ENCODE data around the gene ADAMTS14. TPM values are rescaled to one million over a fixed set of nuclear protein-coding genes. Genes with fewer than 3 reads are reported as not detected.

The ADAMTS14 gene
- total and polyA plus RNA-seq, 8 donors: 2.4 to 10.0 (median 6.6) TPM

GRCh38 chr10:70684374-70684773 is 12.1 kb downstream of the ADAMTS14 start:
- DNase-seq (no peak), ATAC-seq (no peak)
- no peak overlapping the region for H3K4me3 ChIP-seq
- H3K4me1 ChIP-seq: no peaks in the 10 kb centered on the region
- TF ChIP-seq, protein P1, sequence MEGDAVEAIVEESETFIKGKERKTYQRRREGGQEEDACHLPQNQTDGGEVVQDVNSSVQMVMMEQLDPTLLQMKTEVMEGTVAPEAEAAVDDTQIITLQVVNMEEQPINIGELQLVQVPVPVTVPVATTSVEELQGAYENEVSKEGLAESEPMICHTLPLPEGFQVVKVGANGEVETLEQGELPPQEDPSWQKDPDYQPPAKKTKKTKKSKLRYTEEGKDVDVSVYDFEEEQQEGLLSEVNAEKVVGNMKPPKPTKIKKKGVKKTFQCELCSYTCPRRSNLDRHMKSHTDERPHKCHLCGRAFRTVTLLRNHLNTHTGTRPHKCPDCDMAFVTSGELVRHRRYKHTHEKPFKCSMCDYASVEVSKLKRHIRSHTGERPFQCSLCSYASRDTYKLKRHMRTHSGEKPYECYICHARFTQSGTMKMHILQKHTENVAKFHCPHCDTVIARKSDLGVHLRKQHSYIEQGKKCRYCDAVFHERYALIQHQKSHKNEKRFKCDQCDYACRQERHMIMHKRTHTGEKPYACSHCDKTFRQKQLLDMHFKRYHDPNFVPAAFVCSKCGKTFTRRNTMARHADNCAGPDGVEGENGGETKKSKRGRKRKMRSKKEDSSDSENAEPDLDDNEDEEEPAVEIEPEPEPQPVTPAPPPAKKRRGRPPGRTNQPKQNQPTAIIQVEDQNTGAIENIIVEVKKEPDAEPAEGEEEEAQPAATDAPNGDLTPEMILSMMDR (IDR thresholded peaks at IDR 0.05): no peak
- no peaks in the 10 kb centered on the region for H3K9me3 ChIP-seq
- no peak overlapping the region for H3K27ac ChIP-seq
- H3K27me3 ChIP-seq: no peaks in the 10 kb centered on the region
- H3K36me3 ChIP-seq: no peaks in the 10 kb centered on the region
- intact Hi-C loops (cut with DNase I): no loop called here

- Histone ChIP-seq H3K27ac (no peak overlapping the region), H3K4me3 (no peak overlapping the region), H3K4me1 (no peaks in the 10 kb centered on the region), H3K27me3 (no peaks in the 10 kb centered on the region), H3K36me3 (no peaks in the 10 kb centered on the region), H3K9me3 (no peaks in the 10 kb centered on the region)
- TF ChIP-seq, protein P1 (IDR thresholded peaks at IDR 0.05): no peak
- intact Hi-C loops (cut with DNase I): no loop called here
- DNase-seq: no peak
- no peak for ATAC-seq
These were observed 12.6 kb downstream of the ADAMTS14 start for GRCh38 chr10:70684839-70685454.

GRCh38 chr10:70685455-70685911 is 13.2 kb downstream of the ADAMTS14 start:
- no peak overlapping the region for H3K4me3 ChIP-seq
- TF ChIP-seq, protein P1 (IDR thresholded peaks at IDR 0.05): no peak
- DNase-seq (no peak), ATAC-seq (no peak)
- no peak overlapping the region for H3K27ac ChIP-seq
- no peaks in the 10 kb centered on the region for H3K36me3 ChIP-seq
- H3K27me3 ChIP-seq: no peaks in the 10 kb centered on the region
- intact Hi-C loops (cut with DNase I): no loop called here
- H3K9me3 ChIP-seq: no peaks in the 10 kb centered on the region
- H3K4me1 ChIP-seq: no peaks in the 10 kb centered on the region

- no peak overlapping the region for H3K4me3 ChIP-seq
- DNase-seq (no peak), ATAC-seq (no peak)
- no peak overlapping the region for H3K27ac ChIP-seq
- TF ChIP-seq, protein P1 (IDR thresholded peaks at IDR 0.05): no peak
- H3K4me1 ChIP-seq: peaks cover 0 to 5% of the 10 kb centered on the region in 2 donors
- no peaks in the 10 kb centered on the region for H3K27me3 ChIP-seq
- H3K9me3 ChIP-seq: no peaks in the 10 kb centered on the region
- H3K36me3 ChIP-seq: no peaks in the 10 kb centered on the region
- intact Hi-C loops (cut with DNase I): no loop called here
These were observed 16.5 kb downstream of the ADAMTS14 start for GRCh38 chr10:70688828-70689227.

DNA sequence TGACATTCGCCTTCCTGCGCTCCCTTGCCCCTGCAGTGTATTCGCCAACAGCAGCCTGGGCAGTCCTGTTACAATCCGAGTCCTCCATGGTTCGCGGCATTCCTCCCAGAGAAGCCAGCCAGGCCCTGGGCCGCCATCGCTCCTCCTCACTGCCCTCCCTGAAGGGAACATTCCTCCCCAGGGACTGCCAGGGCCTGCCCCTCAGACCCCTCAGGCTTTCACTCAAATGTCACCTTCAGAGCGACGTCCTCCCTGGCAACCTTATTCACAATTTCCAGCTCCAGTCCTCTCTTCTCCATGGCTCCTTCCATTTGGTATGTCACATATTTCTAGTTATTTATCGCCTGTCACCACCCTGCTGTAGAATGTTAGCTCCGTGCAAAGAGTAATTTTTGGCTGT is 17.4 kb downstream of the ADAMTS14 start:
- H3K4me3 ChIP-seq: no peak overlapping the region
- peaks cover 0 to 5% of the 10 kb centered on the region in 2 donors for H3K4me1 ChIP-seq
- no peak for DNase-seq
- H3K27ac ChIP-seq: no peak overlapping the region
- H3K27me3 ChIP-seq: no peaks in the 10 kb centered on the region
- intact Hi-C loops (cut with DNase I): no loop called here
- TF ChIP-seq, protein P1 (IDR thresholded peaks at IDR 0.05): no peak
- no peaks in the 10 kb centered on the region for H3K9me3 ChIP-seq
- H3K36me3 ChIP-seq: no peaks in the 10 kb centered on the region
- ATAC-seq: no peak
